ENCODE measurements around the gene USP47. TPM values are rescaled to one million over a fixed set of nuclear protein-coding genes. Genes with fewer than 3 reads are reported as not detected.

The USP47 gene
- 26.8 and 40.9 TPM in 2 replicates for total RNA-seq

GRCh38 chr11:11841723-11842420 is at the start of gene USP47:
Gene USP47 (plus strand): TSS chr11:11841972. CDS start chr11:11842186, 214 bp downstream.

GRCh38 chr11:12007769-12008737 is 166.3 kb downstream of the USP47 start, which contains the start of gene DKK3:
Gene DKK3 (minus strand): TSS chr11:12008626. CDS start chr11:12008582, 44 bp downstream.

Other genes with a start within 250 kb of the USP47 start
- gene GALNT18, start 220.0 kb upstream of the USP47 start, total RNA-seq, result 0.86 and 1.1 TPM in 2 replicates
- gene DKK3, start 166.7 kb downstream of the USP47 start, total RNA-seq, result 211 and 334 TPM in 2 replicates